Fibroblast of villous mesenchyme (primary cell): Measurements from ENCODE around the gene SLC6A4. TPM values are rescaled to one million over a fixed set of nuclear protein-coding genes. Genes with fewer than 3 reads are reported as not detected.
"Not testable (repeated sequence)": the region's sequence is repeated elsewhere in the genome, so short reads cannot be mapped to it uniquely, and the experiment has no call there.

Experiments
- DNase-seq: peaks from one replicate; pipeline ENCODE4 v3.0.0-alpha.2; 2010; ENCODE audit warnings: low read depth
- H3K4me3 ChIP-seq: 2 replicates; pipeline ENCODE4 v1.5.1; 2011; ENCODE audit warnings: low read depth, mild to moderate bottlenecking, low read length
- total RNA-seq: library from RNA; depleted of rRNA; stranded (reverse); fragments of >200 nt; gene quantifications from 2 replicates; pipeline ENCODE4 v1.2.3, GENCODE V29; 2012
- TF ChIP-seq, protein P1 (sequence below): IDR thresholded peaks from 2 replicates; pipeline ENCODE4 v1.5.1; 2012; ENCODE audit warnings: low read depth, mild to moderate bottlenecking, low read length; ENCODE audit not compliant: insufficient read depth

Gene SLC6A4
- total RNA-seq, 1 donor = not detected

DNA sequence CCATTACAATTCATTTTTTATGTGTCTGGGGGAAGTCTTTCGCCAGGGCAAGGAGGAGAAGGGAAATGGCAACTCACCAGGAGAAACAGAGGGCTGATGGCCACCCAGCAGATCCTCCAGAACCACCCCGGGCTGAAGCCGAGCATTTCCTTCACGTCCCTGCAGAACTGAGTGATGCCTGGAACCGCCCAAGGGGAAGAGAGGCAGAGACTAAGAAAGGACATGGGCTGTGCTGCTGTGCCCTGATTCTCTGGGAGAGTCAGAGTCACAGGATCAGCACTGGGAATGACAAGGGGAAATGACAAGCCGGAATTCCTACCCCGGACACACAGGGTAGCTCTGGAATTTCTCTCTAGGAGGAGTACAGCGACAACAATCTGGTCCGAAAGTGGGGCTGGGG, 27.8 kb downstream of the SLC6A4 start:
- TF ChIP-seq, protein P1, sequence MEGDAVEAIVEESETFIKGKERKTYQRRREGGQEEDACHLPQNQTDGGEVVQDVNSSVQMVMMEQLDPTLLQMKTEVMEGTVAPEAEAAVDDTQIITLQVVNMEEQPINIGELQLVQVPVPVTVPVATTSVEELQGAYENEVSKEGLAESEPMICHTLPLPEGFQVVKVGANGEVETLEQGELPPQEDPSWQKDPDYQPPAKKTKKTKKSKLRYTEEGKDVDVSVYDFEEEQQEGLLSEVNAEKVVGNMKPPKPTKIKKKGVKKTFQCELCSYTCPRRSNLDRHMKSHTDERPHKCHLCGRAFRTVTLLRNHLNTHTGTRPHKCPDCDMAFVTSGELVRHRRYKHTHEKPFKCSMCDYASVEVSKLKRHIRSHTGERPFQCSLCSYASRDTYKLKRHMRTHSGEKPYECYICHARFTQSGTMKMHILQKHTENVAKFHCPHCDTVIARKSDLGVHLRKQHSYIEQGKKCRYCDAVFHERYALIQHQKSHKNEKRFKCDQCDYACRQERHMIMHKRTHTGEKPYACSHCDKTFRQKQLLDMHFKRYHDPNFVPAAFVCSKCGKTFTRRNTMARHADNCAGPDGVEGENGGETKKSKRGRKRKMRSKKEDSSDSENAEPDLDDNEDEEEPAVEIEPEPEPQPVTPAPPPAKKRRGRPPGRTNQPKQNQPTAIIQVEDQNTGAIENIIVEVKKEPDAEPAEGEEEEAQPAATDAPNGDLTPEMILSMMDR = no peak
- H3K4me3 ChIP-seq = no peak overlapping the region
- no peak for DNase-seq

DNA sequence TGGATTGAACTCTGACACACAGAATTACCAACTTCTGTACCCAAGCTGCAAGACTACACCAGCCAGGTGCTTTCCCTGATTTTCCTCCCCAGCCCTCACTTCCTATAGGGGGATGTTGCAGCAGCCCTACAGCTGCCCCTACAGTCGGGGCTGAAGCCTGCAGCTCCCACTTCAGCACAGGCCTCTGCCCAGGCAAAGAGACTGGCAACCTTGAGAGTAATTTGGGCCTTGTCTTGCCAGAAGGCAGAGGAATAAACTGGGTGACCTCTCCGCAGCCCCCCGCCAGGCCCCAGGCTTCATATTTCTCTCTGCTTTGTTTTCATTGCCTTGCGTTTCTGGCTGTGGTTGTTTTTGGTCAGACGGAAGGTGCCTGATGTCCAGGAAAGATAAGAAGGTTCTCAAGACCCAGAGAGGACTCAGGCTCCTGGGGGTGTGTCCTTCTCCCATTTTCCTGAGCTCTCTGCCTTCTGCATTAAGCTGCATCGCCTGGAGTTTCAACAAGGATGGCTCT, 32.0 kb downstream of the SLC6A4 start:
- no peak for DNase-seq
- H3K4me3 ChIP-seq = no peak overlapping the region
- TF ChIP-seq, protein P1 = no peak

DNA sequence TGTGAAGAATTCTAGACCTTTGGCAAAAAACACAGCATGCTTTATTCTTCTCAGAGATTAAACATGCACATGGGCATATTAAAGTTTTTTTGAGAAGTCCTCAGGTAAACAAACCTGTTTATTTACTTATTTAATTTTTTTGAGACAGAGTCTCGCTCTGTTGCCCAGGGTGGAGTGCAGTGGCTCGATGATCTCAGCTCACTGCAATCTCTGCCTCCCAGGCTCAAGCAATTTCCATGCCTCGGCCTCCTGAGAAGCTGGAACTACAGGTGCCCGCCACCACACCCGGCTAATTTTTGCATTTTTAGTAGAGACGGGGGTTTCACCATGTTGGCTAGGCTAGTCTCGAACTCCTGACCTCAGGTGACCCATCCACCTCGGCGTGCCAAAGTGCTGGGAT, 34.8 kb downstream of the SLC6A4 start:
- H3K4me3 ChIP-seq, DNase-seq: not testable (repeated sequence)

DNA sequence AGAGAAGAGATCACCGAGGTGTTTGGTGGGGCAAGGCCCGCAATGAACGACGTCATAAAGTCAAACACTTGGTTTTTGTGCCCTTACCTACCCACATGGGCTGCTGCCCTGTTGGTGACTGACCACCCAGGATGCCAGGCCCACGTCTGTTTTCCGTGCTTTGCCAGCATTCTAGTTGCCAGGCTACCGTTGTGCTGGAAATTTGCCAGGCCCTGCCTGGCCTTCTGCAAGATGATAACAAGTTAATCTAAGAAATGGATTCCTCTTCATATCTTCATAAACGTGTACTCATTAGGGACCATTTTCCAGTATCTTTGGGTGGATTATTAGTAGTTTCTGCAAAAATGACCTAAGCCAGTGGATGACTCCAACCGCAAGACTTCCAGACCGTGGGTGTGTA, 35.4 kb downstream of the SLC6A4 start:
- TF ChIP-seq, protein P1 = no peak
- no peak overlapping the region for H3K4me3 ChIP-seq
- no peak for DNase-seq

DNA sequence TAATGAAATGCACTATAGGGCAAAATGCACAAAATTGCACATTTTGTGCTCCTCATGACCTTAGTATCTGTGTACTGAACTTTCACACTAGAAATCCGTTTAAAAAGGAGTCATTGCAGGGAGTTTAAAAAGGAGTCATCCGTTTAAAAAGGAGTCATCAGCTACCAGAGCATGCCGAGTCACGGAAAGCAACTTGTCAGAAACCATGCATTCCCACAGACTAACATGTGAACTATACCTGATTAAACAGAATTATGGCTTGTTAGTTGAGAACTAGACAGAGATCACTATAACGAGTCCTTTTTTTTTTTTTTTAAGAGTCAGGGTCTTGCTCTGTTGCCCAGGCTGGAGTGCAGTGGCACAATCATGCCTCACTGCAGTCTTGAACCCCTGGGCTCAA, 35.9 kb downstream of the SLC6A4 start:
- DNase-seq = no peak
- TF ChIP-seq, protein P1 = no peak
- H3K4me3 ChIP-seq = no peak overlapping the region

DNA sequence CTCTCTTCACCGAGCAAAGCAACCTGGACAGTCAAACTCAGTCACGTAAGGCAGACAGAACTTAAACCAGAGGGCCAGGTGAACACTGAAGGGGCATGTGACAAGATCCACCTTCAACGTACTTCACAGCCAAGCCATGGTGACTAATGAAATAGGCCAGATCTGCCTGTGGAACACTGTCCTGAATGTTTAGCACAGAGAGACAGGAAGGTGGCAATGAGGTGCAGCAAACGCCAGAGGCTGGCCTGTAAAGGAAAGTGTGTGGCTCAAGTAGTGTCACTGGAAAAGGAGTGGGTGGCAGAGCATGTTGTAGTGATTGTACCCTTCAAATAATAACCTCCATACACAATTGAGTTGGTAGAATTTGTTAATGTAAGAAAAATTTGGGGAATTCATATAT, 38.1 kb downstream of the SLC6A4 start:
- TF ChIP-seq, protein P1 = no peak
- DNase-seq = no peak
- H3K4me3 ChIP-seq = no peak overlapping the region

DNA sequence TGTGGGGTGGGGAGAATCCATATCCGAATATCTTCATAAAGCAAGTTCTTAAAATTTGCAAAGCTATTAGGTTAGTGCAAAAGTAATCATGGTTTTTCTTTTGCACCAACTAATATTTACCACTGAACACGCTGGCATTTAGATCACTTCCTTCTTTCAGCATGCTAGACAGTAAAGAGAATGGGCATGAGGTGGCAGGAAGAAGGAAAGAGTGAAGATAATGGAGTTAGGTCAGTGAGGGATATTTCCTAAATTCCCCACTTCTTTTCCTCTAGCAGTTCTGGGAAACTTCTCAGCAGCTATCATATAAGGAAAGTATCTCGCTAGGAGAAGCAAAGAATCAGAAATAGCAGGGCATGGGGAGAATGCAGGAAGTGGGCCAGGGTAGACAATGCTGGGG, 39.0 kb downstream of the SLC6A4 start:
- no peak for DNase-seq
- TF ChIP-seq, protein P1 = no peak
- no peak overlapping the region for H3K4me3 ChIP-seq
